GM19351 (cell line): Measurements from ENCODE around the gene EDN1.
A peak's percentile ranks its signal among the peaks of the same experiment; 100 is the strongest.

Experiments used
- ATAC-seq: cut with Tn5 transposase; IDR thresholded peaks from one replicate; pipeline ENCODE4 v1.9.1; 2021; ENCODE audit warnings: mild to moderate bottlenecking, moderate library complexity; ENCODE audit not compliant: unreplicated experiment

The EDN1 gene

GRCh38 chr6:12289933-12290820, at the start of gene EDN1:
TSS of gene EDN1 (plus strand) at chr6:12290361. CDS start at chr6:12290630, 269 bp downstream.
- peak; percentile 84 for ATAC-seq

- ATAC-seq, result no peak
Observed at GRCh38 chr6:12241493-12242175, 48.5 kb upstream of the EDN1 start.

DNA sequence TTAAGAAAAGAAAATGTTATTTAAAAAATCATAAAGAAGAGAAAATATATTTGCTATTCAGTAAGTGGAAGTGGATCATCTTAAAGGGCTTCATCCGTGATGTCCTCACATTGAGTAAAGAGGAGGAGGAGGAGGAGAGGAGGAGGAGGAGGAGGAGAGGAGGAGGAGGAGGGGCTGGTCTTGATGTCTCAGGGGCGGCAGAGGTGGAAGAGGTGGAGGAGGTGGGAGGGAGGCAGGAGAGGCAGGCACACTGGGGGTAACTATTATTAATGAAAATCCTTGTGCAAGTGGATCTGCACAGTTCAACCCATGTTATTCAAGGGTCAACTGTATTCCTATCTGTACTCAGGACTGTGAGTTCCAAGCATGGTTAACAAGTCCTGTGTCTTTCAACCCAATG, 47.0 kb upstream of the EDN1 start:
- no peak for ATAC-seq

DNA sequence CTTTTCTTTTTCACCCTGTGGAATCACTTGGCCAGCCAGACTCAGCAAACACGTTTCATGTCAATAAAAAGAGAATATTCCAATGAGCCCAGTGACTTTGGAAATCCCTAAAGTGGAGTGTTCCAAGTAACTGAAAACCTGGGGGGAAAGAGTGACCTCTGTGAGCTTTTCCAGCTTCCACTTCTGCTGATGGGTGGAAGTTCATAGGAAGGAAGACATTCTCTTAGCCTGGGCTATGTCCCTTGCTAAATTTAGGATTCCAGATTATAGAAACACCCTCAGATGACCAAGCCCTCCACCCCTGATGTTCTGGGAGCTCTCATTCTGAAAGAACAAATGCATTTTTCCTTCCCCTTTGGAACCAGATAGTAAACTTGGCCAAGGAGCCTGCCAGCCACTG, 44.8 kb upstream of the EDN1 start:
- ATAC-seq, result no peak

DNA sequence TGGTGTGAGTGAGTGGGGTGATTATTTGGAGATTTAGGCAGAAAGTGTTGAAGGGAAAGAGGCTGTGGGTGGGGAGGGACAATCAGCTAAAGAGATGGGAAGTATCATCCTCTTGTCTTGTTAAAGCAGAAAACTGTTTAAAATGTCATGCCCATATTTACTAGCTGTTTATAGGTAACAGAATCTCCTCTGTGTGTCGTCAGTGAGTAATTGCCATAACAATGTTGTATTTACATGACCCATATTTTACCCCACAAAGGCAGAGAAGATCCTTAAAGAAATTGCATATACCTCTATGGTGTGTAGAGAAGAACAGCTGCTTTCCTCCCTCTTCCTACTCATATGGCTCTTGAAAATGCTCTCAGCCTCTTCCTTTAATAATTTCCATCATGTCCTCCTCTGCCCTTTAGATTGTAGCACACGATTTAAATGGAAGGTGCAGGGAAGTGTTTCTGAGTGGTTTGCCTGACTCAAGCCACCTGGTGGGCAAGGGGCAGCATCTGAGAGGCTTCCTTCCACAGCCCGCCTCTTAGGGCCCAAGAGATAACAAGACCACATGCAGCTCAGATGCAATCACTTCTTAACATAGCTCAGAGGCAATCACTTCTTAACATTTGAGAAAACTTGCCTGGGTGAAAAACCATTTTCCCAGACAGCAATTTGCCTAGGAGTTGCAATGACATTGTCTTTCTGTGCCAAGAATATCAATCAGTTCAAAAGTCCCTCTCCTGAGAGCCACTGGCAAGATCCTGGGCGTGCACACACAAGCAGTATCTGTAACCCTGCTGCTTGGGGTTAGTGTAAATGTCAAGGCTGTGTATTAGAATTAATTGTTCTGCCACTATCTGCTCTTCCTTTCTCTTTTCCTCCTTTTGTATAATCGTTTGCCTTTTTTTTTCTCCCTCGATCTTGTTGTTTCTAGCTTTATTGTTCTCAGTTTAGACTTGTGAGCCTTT, 44.1 kb upstream of the EDN1 start:
- no peak for ATAC-seq

DNA sequence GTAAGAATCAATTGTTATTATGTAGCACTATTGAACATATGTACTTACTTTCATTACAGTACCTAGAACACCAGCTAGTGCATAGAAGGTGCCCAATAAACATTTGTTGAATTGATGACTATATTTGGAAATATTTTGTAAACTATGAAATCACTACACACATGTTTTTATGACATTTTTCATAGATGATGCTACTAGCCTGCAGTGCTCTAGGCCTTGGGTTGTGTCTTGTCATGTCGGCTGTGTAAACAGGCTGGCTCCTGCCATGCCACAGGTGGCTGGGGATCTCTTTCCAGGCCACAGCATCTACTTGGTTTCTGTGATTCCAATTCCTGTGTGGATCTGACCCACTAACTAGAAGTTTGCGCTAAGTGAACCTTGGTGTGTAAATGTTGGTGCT, 43.3 kb upstream of the EDN1 start:
- no peak for ATAC-seq

DNA sequence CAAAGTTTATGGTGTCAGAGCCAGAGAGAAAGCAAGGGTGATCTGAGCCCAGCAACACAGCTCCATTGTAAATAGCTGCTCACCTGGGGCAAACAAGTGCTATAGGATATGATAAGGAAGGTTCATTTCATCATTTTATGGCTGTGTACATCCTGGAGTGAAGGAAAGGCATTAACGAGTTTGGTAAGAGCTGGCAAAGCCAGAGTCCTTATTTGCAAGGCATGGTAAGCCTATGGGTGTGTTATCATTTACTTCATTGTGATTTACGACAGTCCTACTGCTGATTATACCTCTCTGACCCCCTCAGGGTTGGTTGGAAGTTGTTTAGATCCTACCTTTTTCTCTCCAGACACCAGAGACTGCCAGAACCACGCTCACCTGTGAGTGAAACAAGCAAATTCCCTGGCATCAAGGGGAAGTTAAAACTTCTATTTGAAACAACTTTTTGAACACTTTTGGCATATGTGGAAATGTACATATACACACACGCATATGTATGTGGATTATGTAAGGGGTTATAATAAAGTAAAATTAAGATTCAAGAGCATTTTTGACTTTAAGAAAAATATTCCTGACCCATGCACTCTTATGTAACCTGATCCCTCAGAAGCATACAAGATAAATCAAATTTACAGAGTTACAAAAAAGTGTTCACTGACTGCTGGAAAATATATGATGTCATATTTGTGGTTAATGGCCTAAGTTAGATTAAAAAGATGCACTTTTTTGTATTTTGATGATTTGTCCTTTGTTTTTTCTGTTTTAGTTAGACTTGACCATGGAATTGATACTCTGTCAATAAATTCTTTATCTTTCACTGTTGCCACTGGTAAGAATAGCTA, 40.4 kb upstream of the EDN1 start:
- ATAC-seq, result no peak

DNA sequence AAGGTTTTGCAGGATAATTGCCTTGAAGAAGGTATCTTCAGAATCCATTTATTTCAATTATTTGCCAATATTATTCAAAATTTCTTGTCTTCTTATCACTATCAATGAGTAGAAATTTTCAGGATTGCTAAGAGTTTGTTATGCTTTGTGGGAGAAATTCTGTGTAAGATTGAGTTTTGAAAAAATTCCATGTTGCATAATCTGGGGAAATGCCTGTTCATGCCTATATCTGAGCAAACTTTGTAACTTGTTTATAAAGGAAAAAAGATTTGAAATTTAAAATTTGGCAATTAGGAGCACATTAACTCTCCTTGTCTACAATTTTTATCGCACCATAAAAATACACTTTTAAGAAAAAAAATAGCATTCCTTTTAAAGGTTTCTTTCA, 39.8 kb upstream of the EDN1 start:
- no peak for ATAC-seq

DNA sequence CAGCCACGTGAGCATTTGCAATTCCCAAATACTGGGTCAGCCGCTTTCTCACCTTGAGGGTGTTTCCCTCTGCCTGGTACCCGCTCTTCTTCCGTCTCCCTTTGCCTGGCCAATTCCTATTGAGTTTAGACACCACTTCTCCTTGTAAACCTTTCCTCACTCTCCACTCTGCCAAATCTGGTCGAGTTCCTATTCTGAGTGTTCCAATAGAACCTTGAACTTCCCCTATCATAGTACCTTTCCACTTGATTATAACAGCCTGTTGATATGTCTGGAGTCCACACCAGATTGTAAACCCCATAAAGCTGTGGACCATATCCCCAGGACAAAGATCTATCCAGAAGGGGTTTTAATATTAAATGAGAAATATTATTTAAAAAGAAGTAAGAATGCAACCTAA, 36.0 kb upstream of the EDN1 start:
- ATAC-seq, result no peak

DNA sequence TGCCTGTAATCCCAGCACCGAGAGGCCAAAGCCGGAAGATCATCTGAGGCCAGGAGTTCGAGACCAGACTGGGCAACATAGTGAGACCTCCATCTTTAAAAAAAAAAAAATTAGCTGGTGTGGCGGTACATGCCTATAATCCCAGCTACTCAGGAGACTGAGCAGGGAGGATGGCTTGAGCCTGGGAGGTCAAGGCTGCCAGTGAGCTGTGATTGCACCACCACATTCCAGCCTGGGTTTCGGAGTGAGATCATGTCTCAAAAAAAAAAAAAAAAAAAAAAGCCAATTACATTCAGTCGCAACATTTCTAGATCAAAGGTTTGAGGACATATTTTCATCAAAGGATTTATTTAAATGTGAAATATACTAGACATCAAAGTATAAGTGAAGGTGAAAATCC, 32.0 kb upstream of the EDN1 start:
- ATAC-seq, result no peak

- ATAC-seq, result no peak
Observed at GRCh38 chr6:12258591-12259075, 31.5 kb upstream of the EDN1 start.

- ATAC-seq, result no peak
Observed at GRCh38 chr6:12260458-12261093, 29.6 kb upstream of the EDN1 start.

DNA sequence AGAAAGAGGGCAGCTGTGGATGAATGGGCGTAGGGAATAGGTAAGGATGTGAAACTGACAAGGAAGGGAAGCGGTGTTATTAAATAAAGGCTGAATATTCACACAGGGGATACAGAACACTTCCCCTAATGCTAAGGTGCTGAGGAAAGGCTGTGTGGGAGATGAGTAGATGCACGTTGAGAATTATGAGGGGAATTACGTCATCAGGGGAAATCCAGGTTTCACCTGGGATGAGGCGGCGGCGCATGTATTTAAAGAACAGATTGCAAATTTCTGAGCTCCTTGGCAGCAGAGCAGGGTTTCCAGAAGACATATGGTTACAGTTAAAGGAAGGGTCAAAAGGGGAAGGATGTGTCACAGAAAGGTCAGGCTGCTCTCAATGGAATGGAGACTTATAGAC, 28.7 kb upstream of the EDN1 start:
- no peak for ATAC-seq

DNA sequence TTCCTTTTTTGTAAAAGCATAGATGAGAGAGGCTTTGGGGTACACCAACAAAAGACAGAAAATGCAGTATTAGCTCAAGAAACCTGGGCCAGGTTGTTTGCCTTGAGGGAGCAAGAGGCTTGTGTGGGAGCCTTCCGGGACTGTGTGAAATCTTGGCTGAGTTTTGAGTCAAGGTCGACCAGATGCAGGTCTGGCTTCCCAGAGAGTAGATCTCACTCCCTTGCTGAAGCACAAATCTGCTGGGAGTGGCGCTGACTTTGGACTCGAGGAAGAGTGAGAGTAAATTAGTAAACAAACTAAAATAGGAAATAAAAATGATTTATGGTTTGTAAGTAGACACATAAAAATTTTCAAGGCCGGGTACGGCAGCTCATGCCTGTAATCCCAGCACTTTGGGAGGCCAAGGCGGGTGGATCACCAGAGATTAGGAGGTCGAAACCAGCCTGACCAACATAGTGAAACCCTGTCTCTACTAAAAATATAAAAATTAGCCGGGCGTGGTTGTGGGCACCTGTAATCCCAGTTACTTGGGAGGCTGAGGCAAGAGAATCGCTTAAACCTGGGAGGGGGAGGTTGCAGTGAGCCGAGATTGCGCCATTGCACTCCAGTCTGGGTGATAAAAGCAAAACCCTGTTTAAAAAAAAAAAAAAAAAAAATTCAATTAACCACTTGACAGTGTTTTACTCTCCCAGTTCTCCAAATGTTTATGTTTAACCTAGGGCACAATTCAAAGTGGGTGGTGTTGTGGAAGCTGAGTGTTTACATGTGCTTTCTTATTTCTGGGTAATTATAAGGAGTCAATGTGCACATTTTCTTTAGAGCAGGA, 27.7 kb upstream of the EDN1 start:
- ATAC-seq, result no peak

DNA sequence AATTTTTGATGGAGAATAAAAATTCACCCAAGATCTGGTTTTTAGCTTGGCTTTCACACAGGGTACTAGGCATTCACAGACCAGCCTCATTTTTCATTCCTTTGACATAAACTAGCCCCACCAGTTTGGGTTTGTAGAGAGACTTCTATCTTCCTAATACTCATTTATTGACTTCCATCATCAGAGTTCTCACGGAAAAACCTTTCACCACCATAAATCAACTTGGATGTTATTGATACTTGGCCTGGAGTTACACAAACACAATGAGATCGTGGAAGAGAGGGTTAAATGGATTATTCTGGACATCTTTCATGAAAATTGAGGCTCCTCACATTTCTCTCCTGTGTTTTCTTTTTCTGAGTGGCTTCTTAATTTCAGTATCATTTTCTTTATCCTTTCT, 26.8 kb upstream of the EDN1 start:
- no peak for ATAC-seq

- ATAC-seq, result no peak
Observed at GRCh38 chr6:12264671-12265070, 25.5 kb upstream of the EDN1 start.

- ATAC-seq, result no peak
Observed at GRCh38 chr6:12265296-12265695, 24.9 kb upstream of the EDN1 start.

GRCh38 chr6:12265791-12266190, 24.4 kb upstream of the EDN1 start:
- no peak for ATAC-seq

- no peak for ATAC-seq
Observed at GRCh38 chr6:12266571-12266970, 23.6 kb upstream of the EDN1 start.
